Prostate gland (tissue), 2 donors: ENCODE results near the gene TMEM39A. TPM values are rescaled to one million over a fixed set of nuclear protein-coding genes. Genes with fewer than 3 reads are reported as not detected.

ENCODE experiments used
- DNase-seq: peaks from one replicate; pipeline ENCODE4 v3.0.0-alpha.2; 2019; ENCODE audit warnings: low spot score
- H3K27ac ChIP-seq, 2 donors: fragments of 200-600 bp; sonication (generic); 2 replicates each; pipeline ENCODE4 v1.5.1; 2017 to 2019
- H3K27me3 ChIP-seq: fragments of 200-600 bp; sonication (generic); replicated peaks from 2 replicates; pipeline ENCODE4 v1.5.1; 2019; ENCODE audit not compliant: insufficient read depth
- H3K36me3 ChIP-seq, 2 donors: fragments of 200-600 bp; sonication (generic); 1 replicate in 1 of 2; 2 replicates in 1 of 2; pipeline versions ENCODE4 v1.5.1 to v1.8.1; 2017 to 2019
- H3K4me1 ChIP-seq: fragments of 200-600 bp; sonication (generic); replicated peaks from 2 replicates; pipeline ENCODE4 v1.5.1; 2019
- H3K4me3 ChIP-seq, 2 donors: fragments of 200-600 bp; sonication (generic); 2 replicates each; pipeline ENCODE4 v1.5.1; 2017 to 2019
- H3K9me3 ChIP-seq: fragments of 200-600 bp; sonication (generic); 2 replicates; pipeline ENCODE4 v1.5.1; 2017
- CTCF ChIP-seq, 4 experiments: fragments of 200-600 bp in 2 of 4; fragments of 450-650 bp in 2 of 4; sonication (generic) in 2 of 4; IDR thresholded peaks; 1 replicate in 3 of 4; 2 replicates in 1 of 4; pipeline ENCODE4 v1.5.1; 2016 to 2019; ENCODE audit warnings: antibody characterized with exemption in 4 of 4, mild to moderate bottlenecking in 2 of 4, moderate library complexity in 2 of 4
- POLR2A ChIP-seq: fragments of 450-650 bp; IDR thresholded peaks from one replicate; pipeline ENCODE4 v1.6.1; 2016; ENCODE audit warnings: antibody characterized with exemption, mild to moderate bottlenecking
- POLR2AphosphoS5 ChIP-seq: sonication (generic); formaldehyde crosslinking; IDR thresholded peaks from one replicate; pipeline ENCODE4 v1.6.1; 2017; ENCODE audit warnings: antibody characterized with exemption
- WGBS: methylation state at CpG from one replicate; pipeline ENCODE4 v1.1.5; 2018; 5-methylcytosine and 5-hydroxymethylcytosine counted together
- intact Hi-C: fragments of 100-400 bp; cut with DNase I; formaldehyde crosslinking; loops from one replicate; pipeline ENCODE4 v1.14.2; 2022
- total RNA-seq, 2 donors: library from RNA; depleted of rRNA; stranded (reverse); fragments of >200 nt; gene quantifications; one replicate each; pipeline ENCODE4 v1.1.0, GENCODE V29; 2016

Gene TMEM39A
- 10 to 100 TPM; 20.6 to 72.0 TPM for total RNA-seq

- H3K4me1 ChIP-seq, result peaks cover 5% of the 10 kb centered on the region
- DNase-seq, result peak; percentile 99
- intact Hi-C loops, result loop anchor here (5.0 kb wide), 1 partner anchor 214 kb away; the partner anchor contains the start of gene COX17
- H3K27me3 ChIP-seq, result no peaks in the 10 kb centered on the region
- H3K36me3 ChIP-seq, result no peaks in the 10 kb centered on the region
- TF ChIP-seq POLR2A, result peak; percentile 83
- TF ChIP-seq CTCF (IDR thresholded peaks at IDR 0.05), result peak in 2 of 4 experiments; percentile 43 to 54
- peak; percentile 100 for TF ChIP-seq POLR2AphosphoS5
- H3K27ac ChIP-seq, result peak within 1 kb of the TSS; percentile 68 to 76
- WGBS, result 5% methylated on average over 51 of the region's 51 CpGs
- H3K4me3 ChIP-seq, result peak within 1 kb of the TSS; percentile 67 to 78
- H3K9me3 ChIP-seq, result no peaks in the 10 kb centered on the region
Measured at GRCh38 chr3:119463171-119464169, at the start of gene TMEM39A. TMEM39A (minus strand) TSS chr3:119463615; CDS start chr3:119462074, 1,541 bp downstream.

GRCh38 chr3:119510690-119511089 is 47.3 kb upstream of the TMEM39A start:
- Histone ChIP-seq H3K27ac (no peak overlapping the region), H3K27me3 (no peaks in the 10 kb centered on the region), H3K36me3 (no peaks in the 10 kb centered on the region), H3K9me3 (no peaks in the 10 kb centered on the region), H3K4me1 (no peaks in the 10 kb centered on the region), H3K4me3 (no peak overlapping the region)
- intact Hi-C loops, result no loop called here
- no peak for DNase-seq
- no peak for TF ChIP-seq CTCF (IDR thresholded peaks at IDR 0.05)
- no peak for TF ChIP-seq POLR2AphosphoS5
- no peak for TF ChIP-seq POLR2A

GRCh38 chr3:119508172-119508845 is 44.9 kb upstream of the TMEM39A start:
- TF ChIP-seq CTCF (IDR thresholded peaks at IDR 0.05) (no peak), POLR2A (no peak), POLR2AphosphoS5 (no peak)
- Histone ChIP-seq H3K4me1 (no peaks in the 10 kb centered on the region), H3K36me3 (peaks cover 0 to 5% of the 10 kb centered on the region in 2 donors), H3K4me3 (no peak overlapping the region), H3K9me3 (no peaks in the 10 kb centered on the region), H3K27ac (no peak overlapping the region), H3K27me3 (no peaks in the 10 kb centered on the region)
- WGBS, result 83% methylated on average over 1 of the region's 1 CpG
- no peak for DNase-seq
- intact Hi-C loops, result no loop called here

- Histone ChIP-seq H3K4me3 (no peak overlapping the region), H3K27ac (no peak overlapping the region), H3K27me3 (no peaks in the 10 kb centered on the region), H3K36me3 (peaks cover 0 to 5% of the 10 kb centered on the region in 2 donors), H3K4me1 (no peaks in the 10 kb centered on the region), H3K9me3 (no peaks in the 10 kb centered on the region)
- WGBS, result 95% methylated on average over 2 of the region's 2 CpGs
- intact Hi-C loops, result no loop called here
- TF ChIP-seq POLR2AphosphoS5, result no peak
- no peak for TF ChIP-seq CTCF (IDR thresholded peaks at IDR 0.05)
- no peak for TF ChIP-seq POLR2A
- DNase-seq, result no peak
Measured at GRCh38 chr3:119507404-119507803, 44.0 kb upstream of the TMEM39A start.
